CD4-positive, alpha-beta memory T cell (primary cell): ENCODE data around the gene KANK3. TPM values are rescaled to one million over a fixed set of nuclear protein-coding genes. Genes with fewer than 3 reads are reported as not detected.
"Not testable (repeated sequence)": the region's sequence is repeated elsewhere in the genome, so short reads cannot be mapped to it uniquely, and the experiment has no call there.

Experiments
- CTCF ChIA-PET: fragments of 350-600 bp; sonication (Branson Sonifier 250); formaldehyde crosslinking; loops from one replicate; lab custom pipeline; 2021; ENCODE audit warnings: inconsistent platforms; ENCODE audit not compliant: partially characterized antibody; lab: Charles Lee
- POLR2A ChIA-PET: fragments of 350-600 bp; sonication (Branson Sonifier 250); formaldehyde crosslinking; loops from one replicate; lab custom pipeline; 2021; ENCODE audit not compliant: partially characterized antibody; lab: Charles Lee
- DNase-seq, 5 donors: peaks; one replicate each; pipeline versions ENCODE4 v3.0.0 to v3.0.0-alpha.2; 2020 to 2022; ENCODE audit warnings: mixed read lengths in 1 of 5
- H3K27ac ChIP-seq: one replicate; pipeline ENCODE4 v1.7.0; 2013; ENCODE audit warnings: low read depth, low read length
- H3K27me3 ChIP-seq: 2 replicates; pipeline ENCODE4 v1.7.0; 2013; ENCODE audit warnings: mild to moderate bottlenecking, low read length, moderate library complexity; ENCODE audit not compliant: insufficient read depth
- H3K36me3 ChIP-seq: 2 replicates; pipeline ENCODE4 v1.7.0; 2013; ENCODE audit warnings: mild to moderate bottlenecking, low read length, moderate library complexity; ENCODE audit not compliant: insufficient read depth
- H3K4me1 ChIP-seq: 2 replicates; pipeline ENCODE4 v1.7.0; 2013; ENCODE audit warnings: mild to moderate bottlenecking, low read length, moderate library complexity; ENCODE audit not compliant: insufficient read depth
- H3K4me3 ChIP-seq, 2 donors: one replicate each; pipeline ENCODE4 v1.7.0; 2013; ENCODE audit warnings: low read length in 2 of 2, mild to moderate bottlenecking in 1 of 2
- H3K9me3 ChIP-seq, 2 donors: one replicate each; pipeline ENCODE4 v1.7.0; 2013; ENCODE audit warnings: low read length in 2 of 2, control low read depth in 1 of 2; ENCODE audit not compliant: control insufficient read depth in 1 of 2
- H3K27ac Mint-ChIP-seq, 7 donors: one replicate each; pipeline ENCODE4 v1.8.0; 2020 to 2021; ENCODE audit warnings: mixed read lengths in 7 of 7, mild to moderate bottlenecking in 6 of 7, inconsistent platforms in 3 of 7, moderate library complexity in 3 of 7
- H3K27me3 Mint-ChIP-seq, 2 donors: one replicate each; pipeline ENCODE4 v1.8.0; 2020 to 2021; ENCODE audit warnings: mixed read lengths in 2 of 2
- H3K36me3 Mint-ChIP-seq, 2 donors: one replicate each; pipeline ENCODE4 v1.8.0; 2020 to 2021; ENCODE audit warnings: mixed read lengths in 2 of 2, inconsistent platforms in 1 of 2, mild to moderate bottlenecking in 1 of 2
- H3K4me1 Mint-ChIP-seq, 4 donors: one replicate each; pipeline ENCODE4 v1.8.0; 2020 to 2021; ENCODE audit warnings: mixed read lengths in 4 of 4, mild to moderate bottlenecking in 1 of 4
- H3K4me3 Mint-ChIP-seq, 8 donors: one replicate each; pipeline ENCODE4 v1.8.0; 2020 to 2021; ENCODE audit warnings: mixed read lengths in 8 of 8, mild to moderate bottlenecking in 7 of 8, moderate library complexity in 6 of 8, inconsistent platforms in 3 of 8
- H3K9me3 Mint-ChIP-seq, 8 donors: one replicate each; pipeline ENCODE4 v1.8.0; 2020 to 2021; ENCODE audit warnings: mixed read lengths in 8 of 8, mild to moderate bottlenecking in 5 of 8, inconsistent platforms in 3 of 8, moderate library complexity in 1 of 8
- intact Hi-C: fragments of 100-400 bp; cut with micrococcal nuclease; formaldehyde crosslinking; loops from one replicate; pipeline ENCODE4 v1.15.1; 2023
- microRNA-seq: library from miRNA; unstranded; fragments of <30 nt; microRNA quantifications from one replicate; pipeline ENCODE4 v1.2.0, GENCODE V29; 2021; ENCODE audit warnings: borderline replicate concordance, borderline number of aligned reads, borderline microRNAs expressed, mixed read lengths
- polyA plus RNA-seq, 2 donors: library from polyadenylated mRNA; unstranded; fragments of 300-500 nt; fragmentation: Illumina TruSeq; gene quantifications; one replicate each; pipeline ENCODE4 v1.2.3, GENCODE V29; 2021
- total RNA-seq, 2 experiments: library from RNA; stranded (reverse); gene quantifications; one replicate each; pipeline ENCODE4 v1.2.3, GENCODE V29; 2021

The KANK3 gene
- total and polyA plus RNA-seq, 4 experiments from 2014 or later = 1.1 to 6.3 (median 3.4) TPM

DNA sequence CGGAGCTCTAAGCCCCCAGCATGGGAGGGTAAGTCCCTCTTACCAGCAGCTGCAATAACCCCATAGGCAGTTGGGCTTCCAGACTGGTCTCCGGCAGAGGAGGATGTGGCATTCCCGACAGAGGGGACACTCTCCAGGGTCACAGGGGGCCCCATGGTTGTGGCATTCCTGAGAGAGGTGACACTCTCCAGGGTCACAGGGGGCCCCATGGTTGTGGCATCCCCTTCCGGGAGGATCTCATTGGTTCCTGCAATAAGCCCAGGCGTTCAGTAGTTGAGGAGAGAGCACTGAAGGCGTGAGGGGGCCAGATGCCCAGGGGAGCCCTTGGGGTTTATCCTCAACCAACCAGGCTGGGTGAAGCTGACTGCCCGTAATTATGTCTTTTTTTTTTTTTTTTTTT is 40.3 kb downstream of the KANK3 start:
- Mint-ChIP-seq H3K27ac (no peak overlapping the region), H3K36me3 (peaks cover 0 to 18% of the 10 kb centered on the region in 2 donors), H3K4me1 (peaks cover 9 to 23% (median 16%) of the 10 kb centered on the region in 4 donors), H3K27me3 (no peaks in the 10 kb centered on the region), H3K4me3 (no peak overlapping the region), H3K9me3 (no peaks in the 10 kb centered on the region)
- H3K4me1 ChIP-seq = peaks cover 24% of the 10 kb centered on the region
- intact Hi-C loops = loop anchor here (10.0 kb wide), 1 partner anchor 1108 kb away; no protein-coding TSS in a partner anchor
- ChIA-PET POLR2A (no interaction called here), CTCF (interaction anchor here (1.1 to 1.5 kb wide), 2 partner anchors 33 to 39 kb away, joined by 3 read pairs; no protein-coding TSS in a partner anchor)
- no peak for DNase-seq
- no peaks in the 10 kb centered on the region for H3K36me3 ChIP-seq
- H3K27me3 ChIP-seq = no peaks in the 10 kb centered on the region
- H3K4me3 ChIP-seq = no peak overlapping the region
- H3K9me3 ChIP-seq = no peaks in the 10 kb centered on the region
- no peak overlapping the region for H3K27ac ChIP-seq

- Mint-ChIP-seq H3K36me3 (peaks cover 0 to 14% of the 10 kb centered on the region in 2 donors), H3K27me3 (no peaks in the 10 kb centered on the region), H3K4me3 (no peak overlapping the region), H3K27ac (no peak overlapping the region), H3K4me1 (peaks cover 7 to 18% (median 12%) of the 10 kb centered on the region in 4 donors), H3K9me3 (no peaks in the 10 kb centered on the region)
- CTCF ChIA-PET = interaction anchor here (1.1 to 1.5 kb wide), 2 partner anchors 32 to 38 kb away, joined by 3 read pairs; no protein-coding TSS in a partner anchor
- peak in 1 of 5 donors; percentile 35 for DNase-seq
- Histone ChIP-seq H3K9me3 (no peaks in the 10 kb centered on the region), H3K27me3 (no peaks in the 10 kb centered on the region), H3K27ac (no peak overlapping the region), H3K4me1 (peaks cover 20% of the 10 kb centered on the region), H3K4me3 (no peak overlapping the region), H3K36me3 (no peaks in the 10 kb centered on the region)
- intact Hi-C loops = loop anchor here (10.0 kb wide), 1 partner anchor 1108 kb away; no protein-coding TSS in a partner anchor
- POLR2A ChIA-PET = no interaction called here
These were observed 40.7 kb downstream of the KANK3 start for GRCh38 chr19:8302357-8302691.

GRCh38 chr19:8291337-8291736 is 51.7 kb downstream of the KANK3 start:
- H3K36me3 Mint-ChIP-seq, H3K27me3 Mint-ChIP-seq, H3K4me1 ChIP-seq, H3K27ac Mint-ChIP-seq, intact Hi-C loops, POLR2A ChIA-PET, H3K27me3 ChIP-seq, H3K9me3 Mint-ChIP-seq, CTCF ChIA-PET, DNase-seq, H3K27ac ChIP-seq, H3K4me3 ChIP-seq, H3K9me3 ChIP-seq, H3K4me1 Mint-ChIP-seq, H3K4me3 Mint-ChIP-seq, H3K36me3 ChIP-seq: not testable (repeated sequence)

DNA sequence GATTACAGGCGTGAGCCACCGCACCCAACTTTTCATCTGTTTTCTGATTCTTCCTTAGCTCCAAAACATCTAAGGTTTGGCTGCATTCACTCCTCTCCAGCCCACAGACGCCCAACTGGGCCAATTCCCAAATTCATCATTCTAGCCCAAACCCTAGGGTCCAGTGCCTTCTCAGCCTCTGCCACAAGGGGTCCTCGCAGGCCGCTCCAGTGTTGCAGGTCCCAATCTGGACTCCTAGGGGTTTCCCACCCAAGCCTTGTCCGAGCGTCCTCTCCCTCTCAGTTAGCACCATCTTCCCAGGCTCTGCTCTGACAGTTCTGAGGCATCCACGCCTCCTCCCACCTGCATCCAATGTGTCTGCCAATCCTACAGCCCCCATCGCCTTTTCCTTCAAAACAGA is 66.6 kb downstream of the KANK3 start:
- H3K36me3 ChIP-seq, H3K4me1 ChIP-seq, H3K4me1 Mint-ChIP-seq, H3K27ac ChIP-seq, H3K36me3 Mint-ChIP-seq, CTCF ChIA-PET, H3K27me3 ChIP-seq, H3K9me3 Mint-ChIP-seq, DNase-seq, H3K4me3 Mint-ChIP-seq, H3K9me3 ChIP-seq, H3K27ac Mint-ChIP-seq, intact Hi-C loops, H3K27me3 Mint-ChIP-seq, H3K4me3 ChIP-seq, POLR2A ChIA-PET: not testable (repeated sequence)

Small RNA genes lying within 50 kb of the gene (microRNA-seq; reads per million reads assigned to microRNA genes)
- gene MIR4999 = 8.9 reads per million, percentile 37 among the genes with 10 or more reads in this experiment

Other genes with a start within 250 kb of the KANK3 start
- not detected for gene FBN3, start 193.7 kb downstream of the KANK3 start, total RNA-seq
- not detected for gene FBN3, start 193.7 kb downstream of the KANK3 start, polyA plus RNA-seq
- 10 to 100 TPM; 29.2 to 30.6 TPM for gene CERS4, start 133.9 kb downstream of the KANK3 start, total RNA-seq
- 10 to 100 TPM; 11.3 to 15.4 TPM for gene CERS4, start 133.9 kb downstream of the KANK3 start, polyA plus RNA-seq
- 10 to 100 TPM; 29.6 to 29.7 TPM for gene CD320, start 34.9 kb downstream of the KANK3 start, total RNA-seq
- gene CD320, start 34.9 kb downstream of the KANK3 start, polyA plus RNA-seq = 10 to 100 TPM; 50.3 to 53.5 TPM
- gene NDUFA7, start 21.9 kb downstream of the KANK3 start, total RNA-seq = 10 to 100 TPM; 30.4 to 31.0 TPM
- gene NDUFA7, start 21.9 kb downstream of the KANK3 start, polyA plus RNA-seq = 100 to 1,000 TPM; 109 to 115 TPM
- 1,000 to 10,000 TPM; 2,963 to 3,045 TPM for gene RPS28, start 21.8 kb downstream of the KANK3 start, total RNA-seq
- 1,000 to 10,000 TPM; 1,408 to 2,916 TPM for gene RPS28, start 21.8 kb downstream of the KANK3 start, polyA plus RNA-seq
- gene ANGPTL4, start 20.9 kb upstream of the KANK3 start, total RNA-seq = not detected
- gene ANGPTL4, start 20.9 kb upstream of the KANK3 start, polyA plus RNA-seq = not detected
- gene RAB11B, start 47.1 kb upstream of the KANK3 start, total RNA-seq = 100 to 1,000 TPM; 107 to 109 TPM
- 10 to 100 TPM; 40.2 to 87.0 TPM for gene RAB11B, start 47.1 kb upstream of the KANK3 start, polyA plus RNA-seq
- 10 to 100 TPM; 25.5 to 30.3 TPM for gene MARCHF2, start 70.0 kb upstream of the KANK3 start, total RNA-seq
- 10 to 100 TPM; 46.0 to 60.9 TPM for gene MARCHF2, start 70.0 kb upstream of the KANK3 start, polyA plus RNA-seq
- 100 to 1,000 TPM; 197 to 199 TPM for gene HNRNPM, start 101.7 kb upstream of the KANK3 start, total RNA-seq
- 100 to 1,000 TPM; 206 to 245 TPM for gene HNRNPM, start 101.7 kb upstream of the KANK3 start, polyA plus RNA-seq
- gene PRAM1, start 159.4 kb upstream of the KANK3 start, total RNA-seq = 1 to 10 TPM; 2.3 to 2.6 TPM
- not detected for gene PRAM1, start 159.4 kb upstream of the KANK3 start, polyA plus RNA-seq
- gene ZNF414, start 170.9 kb upstream of the KANK3 start, total RNA-seq = 10 to 100 TPM; 45.1 to 50.4 TPM
- 10 to 100 TPM in 1 of 2 donors, 1 to 10 TPM in 1; 9.5 to 25.8 TPM for gene ZNF414, start 170.9 kb upstream of the KANK3 start, polyA plus RNA-seq
- 100 to 1,000 TPM; 329 to 359 TPM for gene MYO1F, start 234.2 kb upstream of the KANK3 start, total RNA-seq
- gene MYO1F, start 234.2 kb upstream of the KANK3 start, polyA plus RNA-seq = 100 to 1,000 TPM in 1 of 2 donors, 10 to 100 TPM in 1; 35.9 to 112 TPM